ENCODE data around the gene FAM13C. TPM values are rescaled to one million over a fixed set of nuclear protein-coding genes. Genes with fewer than 3 reads are reported as not detected.

Gene FAM13C
- polyA plus RNA-seq, 1 of the 3 experiments (the other 2 are of a cell fraction), result 7.6 TPM

GRCh38 chr10:59323036-59323459 is 39.3 kb downstream of the FAM13C start:
- TF ChIP-seq, protein P1, sequence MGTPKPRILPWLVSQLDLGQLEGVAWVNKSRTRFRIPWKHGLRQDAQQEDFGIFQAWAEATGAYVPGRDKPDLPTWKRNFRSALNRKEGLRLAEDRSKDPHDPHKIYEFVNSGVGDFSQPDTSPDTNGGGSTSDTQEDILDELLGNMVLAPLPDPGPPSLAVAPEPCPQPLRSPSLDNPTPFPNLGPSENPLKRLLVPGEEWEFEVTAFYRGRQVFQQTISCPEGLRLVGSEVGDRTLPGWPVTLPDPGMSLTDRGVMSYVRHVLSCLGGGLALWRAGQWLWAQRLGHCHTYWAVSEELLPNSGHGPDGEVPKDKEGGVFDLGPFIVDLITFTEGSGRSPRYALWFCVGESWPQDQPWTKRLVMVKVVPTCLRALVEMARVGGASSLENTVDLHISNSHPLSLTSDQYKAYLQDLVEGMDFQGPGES (IDR thresholded peaks at IDR 0.05; ENCODE audit: low read depth, low read length), result no peak
- TF ChIP-seq FOXJ3 (CRISPR knock-in tag; IDR thresholded peaks at IDR 0.05), result no peak
- no peak for TF ChIP-seq FOSL2 (IDR thresholded peaks at IDR 0.05; ENCODE audit: borderline replicate concordance, low read depth)
- no peak for TF ChIP-seq SIN3A (IDR thresholded peaks at IDR 0.05; ENCODE audit: borderline replicate concordance, low read depth, low read length)
- no peak for TF ChIP-seq MAX (IDR thresholded peaks at IDR 0.05; ENCODE audit: low read depth)
- no peak for TF ChIP-seq MEF2A (IDR thresholded peaks at IDR 0.05; ENCODE audit: borderline replicate concordance, low read depth)
- TF ChIP-seq USF1 (IDR thresholded peaks at IDR 0.05; ENCODE audit: borderline replicate concordance, low read depth), result no peak
- TF ChIP-seq, protein P2, sequence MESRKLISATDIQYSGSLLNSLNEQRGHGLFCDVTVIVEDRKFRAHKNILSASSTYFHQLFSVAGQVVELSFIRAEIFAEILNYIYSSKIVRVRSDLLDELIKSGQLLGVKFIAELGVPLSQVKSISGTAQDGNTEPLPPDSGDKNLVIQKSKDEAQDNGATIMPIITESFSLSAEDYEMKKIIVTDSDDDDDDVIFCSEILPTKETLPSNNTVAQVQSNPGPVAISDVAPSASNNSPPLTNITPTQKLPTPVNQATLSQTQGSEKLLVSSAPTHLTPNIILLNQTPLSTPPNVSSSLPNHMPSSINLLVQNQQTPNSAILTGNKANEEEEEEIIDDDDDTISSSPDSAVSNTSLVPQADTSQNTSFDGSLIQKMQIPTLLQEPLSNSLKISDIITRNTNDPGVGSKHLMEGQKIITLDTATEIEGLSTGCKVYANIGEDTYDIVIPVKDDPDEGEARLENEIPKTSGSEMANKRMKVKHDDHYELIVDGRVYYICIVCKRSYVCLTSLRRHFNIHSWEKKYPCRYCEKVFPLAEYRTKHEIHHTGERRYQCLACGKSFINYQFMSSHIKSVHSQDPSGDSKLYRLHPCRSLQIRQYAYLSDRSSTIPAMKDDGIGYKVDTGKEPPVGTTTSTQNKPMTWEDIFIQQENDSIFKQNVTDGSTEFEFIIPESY (IDR thresholded peaks at IDR 0.05; ENCODE audit: borderline replicate concordance, low read depth), result no peak
- no peak for TF ChIP-seq FOXM1 (IDR thresholded peaks at IDR 0.05; ENCODE audit: low read depth)
- no peak for TF ChIP-seq CHD2 (IDR thresholded peaks at IDR 0.05; ENCODE audit: low read length, partially characterized antibody)
- TF ChIP-seq ELF1 (IDR thresholded peaks at IDR 0.05), result no peak
- TF ChIP-seq RFX5 (IDR thresholded peaks at IDR 0.05; ENCODE audit: low read length), result no peak
- no peak for TF ChIP-seq PBX3 (IDR thresholded peaks at IDR 0.05)
- no peak for TF ChIP-seq EZH2phosphoT487 (IDR thresholded peaks at IDR 0.05; ENCODE audit: borderline replicate concordance, low read depth)
- TF ChIP-seq NRF1 (IDR thresholded peaks at IDR 0.05; ENCODE audit: low read depth, low read length), result no peak
- TF ChIP-seq EP300 (IDR thresholded peaks at IDR 0.05; ENCODE audit: borderline replicate concordance in 1 of 2, low read depth in 1 of 2, low read length in 1 of 2), result no peak
- no peak for TF ChIP-seq GABPA (IDR thresholded peaks at IDR 0.05; ENCODE audit: low read depth)
- TF ChIP-seq RXRA (IDR thresholded peaks at IDR 0.05; ENCODE audit: borderline replicate concordance, low read depth), result no peak
- TF ChIP-seq RCOR1 (IDR thresholded peaks at IDR 0.05; ENCODE audit: low read length), result no peak
- no peaks in the 10 kb centered on the region for H3K27me3 ChIP-seq (ENCODE audit: insufficient read depth)
- no peak overlapping the region for H3K9ac ChIP-seq
- H3K4me1 ChIP-seq (ENCODE audit: control insufficient read depth in 1 of 2, insufficient read depth in 2 of 2, low read depth in 1 of 2, low read length in 1 of 2), result no peaks in the 10 kb centered on the region
- no peaks in the 10 kb centered on the region for H3K9me2 ChIP-seq
- no peak overlapping the region for H3K4me3 ChIP-seq (ENCODE audit: low read depth in 2 of 2, low read length in 1 of 2)
- H4K20me1 ChIP-seq (ENCODE audit: insufficient read depth), result no peaks in the 10 kb centered on the region
- 81% methylated on average over 2 of the region's 2 CpGs for WGBS (ENCODE audit: low lambda C conversion rate)
- H3K36me3 ChIP-seq (replicated peaks in 1 of 2; ENCODE audit: control insufficient read depth in 1 of 2, insufficient read depth in 2 of 2, low read length in 1 of 2), result peaks cover 17 to 29% of the 10 kb centered on the region in 2 experiments
- H3K4me2 ChIP-seq, result no peak overlapping the region
- no peak for DNase-seq
- CTCF ChIA-PET, result interaction anchor here (1.5 kb wide), 1 partner anchor 10 kb away, joined by 4 read pairs; no protein-coding TSS in a partner anchor
- H2AFZ ChIP-seq (ENCODE audit: low read depth), result no peak overlapping the region
- POLR2A ChIA-PET, result no interaction called here
- H3K27ac ChIP-seq (ENCODE audit: low read depth in 2 of 2, low read length in 1 of 2), result no peak overlapping the region
- H3K79me2 ChIP-seq (ENCODE audit: insufficient read depth), result no peaks in the 10 kb centered on the region
- H3F3A ChIP-seq (replicated peaks; ENCODE audit: insufficient read depth), result no peaks in the 10 kb centered on the region
- no peaks in the 10 kb centered on the region for H3K9me3 ChIP-seq
